GM18502 (cell line): ENCODE results near the gene DNAH9.

Experiments
- ATAC-seq: cut with Tn5 transposase; IDR thresholded peaks from one replicate; pipeline ENCODE4 v1.9.1; 2021; ENCODE audit warnings: mild to moderate bottlenecking; ENCODE audit not compliant: unreplicated experiment, poor library complexity

DNAH9 gene, protein sequence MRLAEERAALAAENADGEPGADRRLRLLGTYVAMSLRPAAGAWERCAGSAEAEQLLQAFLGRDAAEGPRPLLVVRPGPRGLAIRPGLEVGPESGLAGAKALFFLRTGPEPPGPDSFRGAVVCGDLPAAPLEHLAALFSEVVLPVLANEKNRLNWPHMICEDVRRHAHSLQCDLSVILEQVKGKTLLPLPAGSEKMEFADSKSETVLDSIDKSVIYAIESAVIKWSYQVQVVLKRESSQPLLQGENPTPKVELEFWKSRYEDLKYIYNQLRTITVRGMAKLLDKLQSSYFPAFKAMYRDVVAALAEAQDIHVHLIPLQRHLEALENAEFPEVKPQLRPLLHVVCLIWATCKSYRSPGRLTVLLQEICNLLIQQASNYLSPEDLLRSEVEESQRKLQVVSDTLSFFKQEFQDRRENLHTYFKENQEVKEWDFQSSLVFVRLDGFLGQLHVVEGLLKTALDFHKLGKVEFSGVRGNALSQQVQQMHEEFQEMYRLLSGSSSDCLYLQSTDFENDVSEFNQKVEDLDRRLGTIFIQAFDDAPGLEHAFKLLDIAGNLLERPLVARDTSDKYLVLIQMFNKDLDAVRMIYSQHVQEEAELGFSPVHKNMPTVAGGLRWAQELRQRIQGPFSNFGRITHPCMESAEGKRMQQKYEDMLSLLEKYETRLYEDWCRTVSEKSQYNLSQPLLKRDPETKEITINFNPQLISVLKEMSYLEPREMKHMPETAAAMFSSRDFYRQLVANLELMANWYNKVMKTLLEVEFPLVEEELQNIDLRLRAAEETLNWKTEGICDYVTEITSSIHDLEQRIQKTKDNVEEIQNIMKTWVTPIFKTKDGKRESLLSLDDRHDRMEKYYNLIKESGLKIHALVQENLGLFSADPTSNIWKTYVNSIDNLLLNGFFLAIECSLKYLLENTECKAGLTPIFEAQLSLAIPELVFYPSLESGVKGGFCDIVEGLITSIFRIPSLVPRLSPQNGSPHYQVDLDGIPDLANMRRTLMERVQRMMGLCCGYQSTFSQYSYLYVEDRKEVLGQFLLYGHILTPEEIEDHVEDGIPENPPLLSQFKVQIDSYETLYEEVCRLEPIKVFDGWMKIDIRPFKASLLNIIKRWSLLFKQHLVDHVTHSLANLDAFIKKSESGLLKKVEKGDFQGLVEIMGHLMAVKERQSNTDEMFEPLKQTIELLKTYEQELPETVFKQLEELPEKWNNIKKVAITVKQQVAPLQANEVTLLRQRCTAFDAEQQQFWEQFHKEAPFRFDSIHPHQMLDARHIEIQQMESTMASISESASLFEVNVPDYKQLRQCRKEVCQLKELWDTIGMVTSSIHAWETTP (N-terminal part only)

DNA sequence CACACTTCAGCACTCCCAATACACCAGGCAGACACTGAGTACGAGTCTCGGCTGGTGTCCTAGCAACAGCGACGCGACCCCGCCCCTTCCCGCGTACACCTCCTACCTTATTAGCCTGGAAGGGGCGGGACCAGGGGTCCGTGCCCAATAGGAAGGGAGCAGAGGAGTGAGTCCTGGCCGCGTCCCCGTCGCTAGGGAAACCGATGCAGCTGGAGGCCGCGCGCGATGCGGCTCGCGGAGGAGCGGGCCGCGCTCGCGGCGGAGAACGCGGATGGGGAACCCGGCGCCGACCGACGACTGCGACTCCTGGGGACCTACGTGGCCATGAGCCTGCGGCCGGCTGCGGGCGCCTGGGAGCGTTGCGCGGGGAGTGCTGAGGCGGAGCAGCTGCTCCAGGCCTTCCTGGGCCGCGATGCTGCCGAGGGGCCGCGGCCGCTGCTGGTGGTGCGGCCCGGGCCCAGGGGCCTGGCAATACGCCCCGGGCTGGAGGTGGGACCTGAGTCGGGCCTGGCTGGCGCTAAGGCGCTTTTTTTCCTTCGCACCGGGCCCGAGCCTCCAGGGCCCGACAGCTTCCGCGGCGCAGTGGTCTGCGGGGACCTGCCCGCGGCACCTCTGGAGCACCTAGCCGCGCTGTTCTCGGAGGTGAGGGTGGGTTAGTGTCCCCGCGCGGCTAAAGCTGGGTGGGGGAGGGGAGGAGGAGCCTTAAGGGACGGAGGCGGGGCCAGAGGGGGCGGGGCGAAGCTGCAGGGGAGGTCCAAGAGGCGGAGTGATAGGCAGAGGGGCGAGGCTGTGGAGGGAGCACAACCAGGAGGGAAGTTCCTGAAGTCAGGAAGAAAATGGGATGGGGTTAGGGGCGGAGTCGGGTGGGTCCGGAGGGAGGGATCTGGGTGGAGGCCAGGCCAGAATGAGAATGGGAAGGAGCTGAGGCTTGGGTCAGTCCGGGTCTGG is at the start of gene DNAH9:
DNAH9 (plus strand) TSS at position 197 of the 948 bp plus-strand sequence; CDS start at position 226, 29 bp downstream.
- ATAC-seq: no peak

DNA sequence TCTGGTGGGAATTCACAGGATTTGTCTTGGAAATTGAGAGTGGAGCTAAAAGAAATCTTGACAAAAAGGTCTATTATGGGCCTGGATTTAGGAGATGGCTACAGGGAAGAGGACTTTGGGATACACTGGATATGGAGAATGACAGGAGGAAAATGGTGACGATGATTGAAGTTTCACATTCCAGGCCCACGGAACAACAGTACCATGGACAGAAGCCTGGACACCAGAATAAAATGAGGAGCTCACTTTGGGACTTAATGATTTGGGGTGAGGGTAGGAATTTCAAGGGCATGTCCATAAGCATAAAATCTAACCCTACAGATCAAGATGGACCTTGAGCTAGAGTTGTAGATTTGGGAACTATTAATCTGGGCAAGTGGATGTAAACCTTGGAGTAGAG is 47.8 kb upstream of the DNAH9 start:
- ATAC-seq: no peak

DNA sequence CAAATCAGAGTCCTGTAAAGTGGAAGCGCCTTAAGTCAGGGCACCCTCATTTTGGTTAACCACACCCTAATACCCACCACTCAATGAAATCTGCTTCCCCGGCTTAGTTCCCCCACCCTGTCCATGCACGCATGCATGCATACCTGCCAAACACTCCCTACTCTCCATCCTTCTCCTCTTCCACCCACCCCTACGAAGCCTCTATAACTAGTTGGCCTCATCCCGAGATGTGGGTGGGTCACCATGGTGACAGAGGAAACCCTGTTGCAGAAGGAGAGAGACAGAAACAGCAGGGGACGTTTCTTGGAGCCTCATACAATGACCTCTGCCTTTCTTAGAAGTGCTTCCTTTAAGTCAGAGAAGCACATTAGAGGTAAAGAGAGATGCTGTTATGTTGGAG is 46.8 kb upstream of the DNAH9 start:
- no peak for ATAC-seq

DNA sequence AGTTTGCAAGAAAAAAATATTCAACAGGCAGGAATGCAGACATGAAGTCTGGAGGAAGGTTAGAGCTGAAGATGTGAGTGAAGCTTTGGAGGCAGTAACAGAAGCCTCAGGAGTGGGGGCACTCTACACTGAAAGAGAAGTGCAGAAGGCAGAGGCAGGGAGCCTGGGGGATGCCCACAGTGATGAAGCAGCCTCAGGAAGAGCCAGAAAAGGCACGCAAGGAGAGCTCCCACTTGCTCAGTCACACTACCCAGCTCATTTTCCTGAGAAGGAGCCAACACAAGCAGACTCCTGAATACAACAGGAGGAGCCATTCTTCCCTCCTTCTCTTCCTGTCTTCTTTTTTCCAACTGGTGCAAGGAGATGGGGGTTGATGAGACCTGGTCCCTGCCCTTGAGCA is 45.1 kb upstream of the DNAH9 start:
- ATAC-seq: no peak

DNA sequence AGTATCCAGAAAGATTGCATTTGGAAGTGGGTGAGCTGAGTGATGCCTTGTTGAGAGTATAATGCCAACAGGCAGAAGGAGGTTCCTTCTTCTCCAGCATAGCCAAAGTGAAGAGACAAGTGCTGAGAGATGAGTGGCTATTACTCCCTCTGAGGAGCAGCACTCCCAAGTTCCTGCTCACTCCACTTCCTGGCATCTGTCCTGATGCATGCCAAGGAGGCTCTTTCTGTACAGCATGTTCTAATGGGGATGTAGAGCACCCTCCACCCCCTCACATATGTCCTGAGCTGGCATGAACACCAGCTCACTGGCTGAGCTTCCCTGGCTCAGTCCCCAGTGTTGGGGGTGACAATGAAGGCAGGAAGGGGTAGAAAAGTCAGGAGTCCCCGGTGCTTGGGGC is 44.2 kb upstream of the DNAH9 start:
- no peak for ATAC-seq

DNA sequence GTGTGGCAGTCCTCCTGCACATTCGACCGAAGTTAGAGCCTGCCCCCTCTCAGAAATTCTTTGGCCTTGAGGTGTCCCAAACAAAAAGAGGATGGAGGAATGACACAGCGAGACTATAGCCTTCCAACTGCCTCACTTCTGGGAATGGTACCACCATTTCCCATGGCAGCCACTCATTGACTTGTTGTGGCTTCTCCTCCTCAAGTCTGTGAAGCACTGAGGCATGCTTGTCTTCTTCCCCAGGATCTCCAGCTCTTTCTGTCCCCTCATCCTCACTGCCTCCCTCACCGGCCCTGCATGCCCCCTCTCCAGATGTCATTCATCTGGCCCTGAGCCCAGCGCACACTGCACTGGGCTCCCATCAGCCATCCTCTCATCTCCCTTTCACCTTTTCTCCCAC is 43.7 kb upstream of the DNAH9 start:
- no peak for ATAC-seq

DNA sequence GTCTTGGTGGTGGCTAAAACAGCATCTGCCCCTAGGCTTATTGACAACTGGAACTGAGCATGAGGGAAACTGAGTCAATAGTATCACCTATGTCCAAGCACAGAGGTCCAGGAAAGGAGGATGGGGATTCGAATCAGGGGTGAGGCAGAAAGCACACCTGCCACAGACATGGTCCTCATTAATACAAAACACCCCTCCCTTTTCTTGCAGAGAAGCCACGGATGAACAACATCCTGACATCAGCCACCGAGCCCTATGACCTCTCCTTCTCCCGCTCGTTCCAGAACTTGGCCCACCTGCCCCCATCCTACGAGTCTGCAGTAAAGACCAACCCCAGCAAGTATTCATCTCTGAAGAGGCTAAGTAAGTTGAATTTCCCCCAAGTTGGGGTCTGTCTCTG is 42.7 kb upstream of the DNAH9 start:
- ATAC-seq: no peak

DNA sequence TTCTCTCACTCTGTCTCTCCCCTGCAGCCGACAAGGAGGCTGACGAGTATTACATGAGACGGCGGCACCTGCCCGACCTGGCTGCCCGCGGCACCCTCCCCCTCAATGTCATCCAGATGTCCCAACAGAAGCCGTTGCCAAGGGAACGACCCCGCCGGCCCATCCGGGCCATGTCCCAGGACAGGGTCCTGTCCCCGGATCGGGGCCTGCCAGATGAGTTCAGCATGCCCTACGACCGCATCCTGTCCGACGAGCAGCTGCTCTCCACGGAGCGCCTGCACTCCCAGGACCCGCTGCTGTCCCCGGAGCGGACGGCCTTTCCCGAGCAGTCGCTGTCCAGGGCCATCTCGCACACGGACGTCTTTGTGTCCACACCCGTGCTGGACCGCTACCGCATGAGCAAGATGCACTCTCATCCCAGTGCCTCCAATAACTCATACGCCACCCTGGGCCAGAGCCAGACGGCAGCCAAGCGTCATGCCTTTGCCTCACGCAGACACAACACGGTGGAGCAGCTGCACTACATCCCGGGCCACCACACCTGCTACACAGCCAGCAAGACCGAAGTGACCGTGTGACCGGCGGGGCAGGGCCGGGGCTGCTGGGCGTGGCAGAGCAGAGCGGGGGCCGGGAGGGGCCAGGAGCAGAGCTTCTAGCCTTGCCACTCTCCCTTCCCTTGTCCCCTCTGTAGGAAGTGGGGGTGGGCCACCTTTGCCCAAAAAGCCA is 40.4 kb upstream of the DNAH9 start:
- ATAC-seq: no peak

DNA sequence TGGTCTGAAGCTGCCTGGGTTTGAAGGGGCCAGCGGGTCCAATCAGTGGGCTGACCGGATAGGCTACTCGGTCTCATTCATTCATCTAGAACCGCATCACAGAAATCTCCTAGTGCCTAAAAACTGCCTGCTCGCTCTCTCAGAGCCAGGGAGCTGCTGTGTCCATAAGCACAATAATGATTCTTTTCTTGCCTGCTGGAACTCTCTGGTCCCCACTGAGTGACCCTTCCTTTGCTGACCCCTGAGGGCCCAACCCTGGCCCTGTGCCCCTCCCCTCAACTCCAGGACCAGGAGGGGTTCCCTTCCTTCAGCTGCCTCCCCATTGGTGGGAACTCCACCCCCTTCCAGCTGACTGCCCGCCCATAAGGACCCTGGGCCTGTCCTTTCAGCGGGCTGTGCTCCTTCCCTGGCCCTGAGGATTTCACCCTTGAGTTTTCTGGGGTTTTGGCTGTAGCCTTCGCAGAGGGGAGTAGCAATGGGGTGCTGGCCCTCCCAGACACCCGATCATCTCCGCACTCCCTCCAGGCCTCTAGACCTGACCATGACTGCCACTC is 39.5 kb upstream of the DNAH9 start:
- ATAC-seq: no peak

DNA sequence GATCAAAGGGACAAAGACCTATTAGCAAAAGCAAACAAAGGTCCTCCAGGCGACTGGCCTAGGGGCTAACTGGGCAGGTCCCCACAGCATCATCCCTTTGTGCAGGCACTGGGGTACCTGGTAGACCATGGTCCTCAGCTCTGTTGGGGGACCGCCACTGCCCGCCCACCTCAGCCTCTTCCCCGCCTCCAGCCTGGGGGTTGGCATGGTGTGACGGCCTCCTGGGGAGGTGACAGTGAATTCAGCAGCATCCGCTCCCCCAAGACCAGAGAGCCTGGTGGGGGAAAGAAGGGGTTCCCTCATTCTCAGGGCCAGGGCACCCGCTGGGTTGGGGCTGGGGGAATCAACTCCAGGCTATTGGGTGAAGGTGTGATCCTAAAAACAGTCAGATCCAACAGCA is 38.7 kb upstream of the DNAH9 start:
- ATAC-seq: no peak

DNA sequence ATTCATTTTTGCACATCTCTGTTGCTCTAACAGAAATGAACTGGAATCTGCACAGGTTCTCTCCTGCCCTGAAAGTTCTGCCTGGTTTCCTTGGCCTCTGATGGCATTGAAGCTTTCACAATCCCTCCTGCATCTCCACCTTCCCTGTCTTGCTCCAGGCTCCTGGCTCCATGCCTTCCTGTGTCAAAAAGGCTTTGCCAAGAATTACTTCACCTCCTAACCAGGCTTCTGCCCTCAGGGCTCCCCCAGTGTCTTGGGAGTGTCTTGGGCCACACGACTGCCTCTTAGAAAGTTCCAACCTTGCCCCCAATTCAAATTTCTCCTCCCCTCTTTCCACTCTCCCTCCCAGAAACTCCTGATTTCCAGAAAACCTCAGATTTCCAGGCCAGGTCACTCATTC is 37.0 kb upstream of the DNAH9 start:
- no peak for ATAC-seq

DNA sequence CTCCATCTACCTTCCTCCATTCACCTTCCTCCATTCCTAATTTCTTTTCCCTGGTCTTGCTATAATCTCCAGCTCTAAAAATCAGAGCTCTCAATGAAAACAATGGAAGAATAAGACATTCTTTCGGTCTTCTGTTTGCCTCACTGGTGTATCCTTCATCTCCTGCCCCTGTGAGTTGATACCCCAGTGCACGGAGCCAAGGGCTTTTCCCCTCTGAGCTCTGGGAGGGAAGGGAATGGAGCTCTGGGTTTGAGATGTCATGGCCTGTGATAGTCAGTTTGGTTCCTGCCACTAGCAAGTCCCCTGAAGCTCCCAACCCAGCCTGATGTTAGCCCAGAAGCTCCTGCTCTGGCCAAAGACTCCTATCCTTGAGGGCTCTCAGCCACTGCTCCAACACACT is 36.6 kb upstream of the DNAH9 start:
- no peak for ATAC-seq

DNA sequence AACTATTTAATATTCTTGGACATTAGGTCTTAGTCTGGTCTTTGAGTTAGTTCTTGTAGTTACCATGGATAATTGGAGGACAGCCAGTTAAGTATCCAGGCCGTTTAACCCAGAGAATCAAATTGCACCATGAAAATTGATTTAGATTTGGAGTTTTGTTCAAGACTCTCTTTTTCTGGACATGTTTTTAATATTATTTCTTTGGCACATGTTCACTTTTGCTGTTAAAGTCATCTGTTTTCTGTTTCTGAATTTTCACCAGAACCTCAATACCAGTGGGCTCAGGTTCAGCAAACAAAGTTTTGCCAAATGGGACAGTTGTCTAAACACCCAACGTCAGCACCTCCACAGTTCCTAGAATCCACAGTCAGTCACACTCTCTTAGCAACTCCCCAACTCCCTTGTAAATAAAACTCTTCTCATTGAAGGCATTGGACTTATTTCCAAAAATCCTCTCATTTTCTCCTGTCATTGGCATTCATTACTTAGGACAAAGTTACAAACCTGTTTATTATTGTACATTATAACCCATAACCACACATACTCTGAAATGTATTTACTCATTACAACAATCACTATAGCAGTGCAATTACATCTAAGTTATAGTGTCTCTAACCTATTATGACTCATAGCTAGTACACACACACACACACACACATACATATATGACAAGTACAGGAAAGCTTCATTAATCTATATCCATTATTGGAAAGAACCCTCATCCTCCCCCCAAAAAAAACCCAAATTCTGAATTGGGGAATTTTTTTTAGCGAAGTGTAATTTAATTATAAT is 33.5 kb upstream of the DNAH9 start:
- ATAC-seq: no peak

DNA sequence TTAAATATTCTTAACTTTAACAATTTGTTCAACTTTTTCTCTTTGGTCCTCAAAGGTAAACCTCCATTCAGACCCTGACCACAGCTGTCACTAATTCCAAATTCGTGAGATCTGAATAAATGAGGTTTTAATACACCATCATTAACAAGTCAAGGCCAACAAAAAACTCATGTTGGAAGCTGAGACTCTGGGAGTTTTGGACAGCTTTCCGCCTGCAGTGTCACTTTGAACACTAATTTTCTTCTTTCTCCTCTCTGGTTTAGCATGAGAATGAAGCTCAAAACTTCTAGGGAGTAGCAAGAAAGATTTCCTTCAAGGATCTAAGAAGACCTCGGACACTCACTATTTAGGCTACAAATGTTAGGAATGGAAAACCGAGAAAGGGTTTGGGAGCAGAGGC is 32.7 kb upstream of the DNAH9 start:
- ATAC-seq: no peak

DNA sequence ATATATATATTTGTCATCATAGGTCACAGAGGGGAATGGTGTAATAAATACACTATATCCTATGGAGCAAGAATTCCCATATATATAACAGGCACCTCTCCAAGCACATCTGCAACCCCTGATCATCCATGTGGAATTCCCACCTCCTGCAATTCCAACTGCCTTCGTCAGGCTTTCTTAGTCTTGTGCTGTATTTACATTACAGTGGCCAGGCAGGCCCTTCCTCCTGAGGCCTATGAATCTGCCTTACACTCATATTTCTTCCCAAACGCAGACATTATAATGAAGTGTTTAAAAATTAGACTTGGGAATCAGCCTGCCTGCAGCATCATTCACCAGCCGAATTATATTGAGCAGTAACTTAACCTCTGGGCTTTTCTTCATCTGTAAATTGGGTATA is 19.3 kb upstream of the DNAH9 start:
- ATAC-seq: no peak

DNA sequence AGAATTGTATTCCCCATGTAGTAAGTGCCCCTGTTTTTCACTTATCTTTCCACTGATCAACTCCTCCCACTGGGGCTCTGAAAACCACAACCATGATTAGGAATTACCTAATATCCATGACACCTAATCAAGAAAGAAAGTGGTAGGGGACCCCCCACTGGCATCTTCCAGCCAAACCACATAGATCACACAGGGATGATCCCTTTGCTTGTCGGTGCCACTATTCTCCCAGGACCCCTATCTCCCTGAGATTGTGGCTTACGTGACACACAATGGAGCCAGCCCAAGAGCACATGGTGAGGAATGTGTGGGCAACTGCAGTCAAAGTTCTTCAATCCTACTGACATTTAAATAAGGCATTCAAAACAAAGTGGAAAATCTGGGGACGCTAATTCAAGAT is 17.6 kb upstream of the DNAH9 start:
- no peak for ATAC-seq

DNA sequence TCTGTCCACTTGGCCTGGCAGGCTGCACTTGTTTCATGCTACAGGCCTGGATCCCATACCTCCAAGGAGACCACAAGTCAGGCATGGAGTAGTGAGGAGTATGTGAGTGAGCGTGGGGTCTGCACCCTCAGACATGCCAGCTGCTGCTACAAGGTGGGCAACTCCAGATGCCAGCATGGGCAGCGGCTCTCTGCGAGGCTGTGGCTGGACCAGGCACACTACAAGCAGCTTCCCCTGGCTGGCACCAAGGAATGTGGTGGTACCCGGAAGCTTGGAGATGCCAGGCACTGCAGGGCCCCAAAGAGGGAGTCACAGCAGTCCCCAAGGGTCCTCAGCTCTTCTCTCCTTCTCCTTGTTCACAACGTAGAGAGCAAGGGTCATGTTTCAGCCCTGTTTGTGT is 16.1 kb upstream of the DNAH9 start:
- ATAC-seq: no peak
